Activated CD8-positive, alpha-beta memory T cell treated with anti-CD3 and anti-CD28 coated beads for 36 hours (primary cell): Measurements from ENCODE around the gene RAP1GAP. TPM values are rescaled to one million over a fixed set of nuclear protein-coding genes. Genes with fewer than 3 reads are reported as not detected.
"Not testable (repeated sequence)": the region's sequence is repeated elsewhere in the genome, so short reads cannot be mapped to it uniquely, and the experiment has no call there.

Experiments used
- CTCF ChIA-PET: fragments of 350-600 bp; sonication (Branson Sonifier 250); formaldehyde crosslinking; loops from one replicate; lab custom pipeline; 2021; ENCODE audit warnings: antibody characterized with exemption; lab: Charles Lee
- POLR2A ChIA-PET: fragments of 350-600 bp; sonication (Branson Sonifier 250); formaldehyde crosslinking; loops from one replicate; lab custom pipeline; 2021; ENCODE audit warnings: antibody characterized with exemption; lab: Charles Lee
- total RNA-seq, 2 experiments: library from RNA; stranded (reverse); gene quantifications; one replicate each; pipeline ENCODE4 v1.2.3, GENCODE V29; 2021

RAP1GAP gene
- total RNA-seq, 2 experiments from 2014 or later: 0.42 to 0.96 TPM

GRCh38 chr1:21681426-21681825 lies 12.3 kb upstream of the RAP1GAP start:
- ChIA-PET CTCF (no interaction called here), POLR2A (no interaction called here)

GRCh38 chr1:21680918-21681317 lies 11.8 kb upstream of the RAP1GAP start:
- ChIA-PET POLR2A (no interaction called here), CTCF (no interaction called here)

GRCh38 chr1:21680381-21680780 lies 11.2 kb upstream of the RAP1GAP start:
- POLR2A ChIA-PET: no interaction called here
- CTCF ChIA-PET: interaction anchor here (0.5 kb wide), 1 partner anchor 312 kb away, joined by 3 read pairs; no protein-coding TSS in a partner anchor

GRCh38 chr1:21677168-21677567 lies 8.0 kb upstream of the RAP1GAP start:
- POLR2A ChIA-PET: no interaction called here
- CTCF ChIA-PET: interaction anchor here (1.1 kb wide), 1 partner anchor 287 kb away, joined by 4 read pairs; no protein-coding TSS in a partner anchor

GRCh38 chr1:21674957-21675356 lies 5.8 kb upstream of the RAP1GAP start:
- POLR2A ChIA-PET: no interaction called here
- CTCF ChIA-PET: interaction anchor here (0.7 kb wide), 1 partner anchor 8 kb away, joined by 3 read pairs; no protein-coding TSS in a partner anchor

- POLR2A ChIA-PET: not testable (repeated sequence)
- CTCF ChIA-PET: interaction anchor here (1.3 kb wide), 1 partner anchor 11 kb away, joined by 3 read pairs; no protein-coding TSS in a partner anchor
Measured at GRCh38 chr1:21673853-21674252, 4.7 kb upstream of the RAP1GAP start.

DNA sequence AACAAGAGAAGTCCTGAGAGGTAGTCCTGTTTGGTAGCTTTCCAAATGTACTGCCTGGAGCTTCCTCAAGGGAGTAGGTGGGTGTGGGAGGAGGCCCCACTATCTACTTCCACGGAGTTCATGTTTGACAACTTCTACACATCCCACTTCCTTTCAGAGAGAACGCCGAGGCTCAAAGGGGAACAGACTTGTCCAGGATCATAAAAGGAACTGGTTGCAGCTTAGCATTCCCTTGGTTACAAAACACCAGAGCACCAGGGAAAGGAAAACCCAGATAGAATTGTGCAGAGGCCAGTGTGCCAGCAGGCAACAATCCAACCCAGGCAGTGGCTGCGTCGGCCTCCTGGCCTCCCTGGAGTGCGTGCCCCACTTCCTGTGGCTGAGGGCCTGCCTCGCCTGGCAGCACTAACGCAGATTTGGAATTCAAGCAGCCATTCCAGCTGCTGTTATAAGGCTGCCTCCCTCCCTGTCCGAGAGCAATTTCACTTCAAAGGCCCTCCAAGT lies 4.2 kb upstream of the RAP1GAP start:
- ChIA-PET POLR2A (interaction anchor here (0.6 kb wide), 1 partner anchor 747 kb away, joined by 9 read pairs; no protein-coding TSS in a partner anchor), CTCF (interaction anchor here (0.6 to 1.3 kb wide), 2 partner anchors 11 to 17 kb away, joined by 3 to 6 read pairs; no protein-coding TSS in a partner anchor)

DNA sequence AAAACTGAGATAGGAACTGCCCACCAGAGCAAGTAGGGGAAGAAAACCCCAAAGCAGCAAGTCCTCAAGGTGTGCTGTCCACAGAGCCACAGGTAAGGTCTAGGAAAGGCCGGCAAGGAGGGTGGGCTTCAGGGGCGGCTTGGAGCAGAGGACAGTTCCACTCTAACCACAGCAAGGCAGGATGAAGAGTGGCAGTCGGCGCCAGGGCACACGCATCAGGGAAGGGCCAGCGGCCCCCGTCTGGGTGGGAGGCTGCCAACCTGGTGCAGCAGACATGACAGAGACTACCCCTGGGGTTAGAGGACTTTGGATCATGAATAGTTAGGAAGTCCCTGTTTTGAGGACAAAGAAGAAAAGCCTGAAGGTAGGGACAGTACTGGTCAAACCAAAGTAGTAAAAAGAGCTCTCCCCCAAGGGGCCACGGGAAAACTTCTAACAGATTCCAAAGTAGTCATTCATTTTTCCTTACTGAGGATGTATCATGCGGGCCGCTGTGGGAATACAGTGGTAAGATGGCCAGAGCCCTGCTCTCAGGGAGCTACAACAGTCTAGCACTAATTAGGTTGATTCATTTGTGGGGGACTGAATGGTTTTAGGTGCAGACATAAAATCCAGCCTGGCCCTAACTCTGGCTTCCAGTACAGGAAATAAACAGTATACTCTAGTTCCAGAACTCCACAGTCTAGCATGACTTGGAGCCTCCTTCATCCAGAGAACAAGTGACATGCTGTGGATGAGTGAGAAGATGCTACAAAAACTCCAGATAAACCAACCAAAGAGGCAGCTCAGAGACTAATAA lies 3.5 kb upstream of the RAP1GAP start:
- CTCF ChIA-PET: interaction anchor here (0.6 kb wide), 1 partner anchor 18 kb away, joined by 6 read pairs; no protein-coding TSS in a partner anchor
- POLR2A ChIA-PET: interaction anchor here (0.6 kb wide), 1 partner anchor 746 kb away, joined by 9 read pairs; no protein-coding TSS in a partner anchor

GRCh38 chr1:21671915-21672314 lies 2.8 kb upstream of the RAP1GAP start:
- ChIA-PET CTCF (no interaction called here), POLR2A (no interaction called here)

GRCh38 chr1:21670956-21671902 lies 2.1 kb upstream of the RAP1GAP start:
- POLR2A ChIA-PET: no interaction called here
- CTCF ChIA-PET: no interaction called here

DNA sequence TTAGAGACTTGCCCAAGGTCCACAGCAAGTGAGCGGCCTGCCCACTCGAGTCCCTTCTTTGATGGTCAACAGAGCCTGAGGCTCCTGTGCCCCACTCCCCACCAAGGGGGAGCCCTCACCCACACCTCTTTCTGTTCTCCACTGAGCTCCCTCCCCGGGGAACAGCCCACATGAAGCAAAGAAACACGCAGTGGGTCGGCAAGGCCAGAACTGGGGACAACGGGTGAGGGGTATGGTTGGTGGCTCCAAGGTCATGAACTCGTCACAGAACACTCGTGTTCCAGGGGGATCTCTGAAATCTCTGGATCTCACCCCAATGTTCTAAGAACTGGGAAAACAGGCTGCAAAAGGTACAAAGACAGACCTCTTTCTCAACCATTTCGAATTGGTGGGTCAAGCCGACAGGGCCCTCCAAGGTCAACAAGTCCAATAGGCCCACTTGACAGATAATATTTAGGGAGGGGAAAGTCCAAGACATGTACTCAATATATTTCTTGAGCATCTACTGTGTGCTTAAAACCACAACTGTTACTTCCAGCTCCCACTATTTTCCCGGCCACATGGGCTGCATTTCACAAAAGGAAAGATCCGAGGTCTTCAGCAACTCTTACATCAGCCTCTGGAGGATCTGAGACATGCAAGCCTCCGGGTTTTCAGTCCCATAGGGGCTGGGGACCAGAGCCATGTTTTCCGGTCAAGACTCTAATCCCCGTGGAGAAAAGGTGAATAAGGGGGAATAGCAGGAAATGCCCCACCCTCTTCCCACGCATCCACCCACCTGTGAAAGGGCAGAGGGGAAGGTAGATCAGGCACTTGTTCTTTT lies 1.1 kb upstream of the RAP1GAP start:
- CTCF ChIA-PET: no interaction called here
- POLR2A ChIA-PET: no interaction called here

GRCh38 chr1:21668951-21669257 lies 253 bp downstream of the RAP1GAP start:
- ChIA-PET POLR2A (no interaction called here), CTCF (no interaction called here)

- ChIA-PET CTCF (no interaction called here), POLR2A (no interaction called here)
Measured at GRCh38 chr1:21668232-21668950, 766 bp downstream of the RAP1GAP start.

DNA sequence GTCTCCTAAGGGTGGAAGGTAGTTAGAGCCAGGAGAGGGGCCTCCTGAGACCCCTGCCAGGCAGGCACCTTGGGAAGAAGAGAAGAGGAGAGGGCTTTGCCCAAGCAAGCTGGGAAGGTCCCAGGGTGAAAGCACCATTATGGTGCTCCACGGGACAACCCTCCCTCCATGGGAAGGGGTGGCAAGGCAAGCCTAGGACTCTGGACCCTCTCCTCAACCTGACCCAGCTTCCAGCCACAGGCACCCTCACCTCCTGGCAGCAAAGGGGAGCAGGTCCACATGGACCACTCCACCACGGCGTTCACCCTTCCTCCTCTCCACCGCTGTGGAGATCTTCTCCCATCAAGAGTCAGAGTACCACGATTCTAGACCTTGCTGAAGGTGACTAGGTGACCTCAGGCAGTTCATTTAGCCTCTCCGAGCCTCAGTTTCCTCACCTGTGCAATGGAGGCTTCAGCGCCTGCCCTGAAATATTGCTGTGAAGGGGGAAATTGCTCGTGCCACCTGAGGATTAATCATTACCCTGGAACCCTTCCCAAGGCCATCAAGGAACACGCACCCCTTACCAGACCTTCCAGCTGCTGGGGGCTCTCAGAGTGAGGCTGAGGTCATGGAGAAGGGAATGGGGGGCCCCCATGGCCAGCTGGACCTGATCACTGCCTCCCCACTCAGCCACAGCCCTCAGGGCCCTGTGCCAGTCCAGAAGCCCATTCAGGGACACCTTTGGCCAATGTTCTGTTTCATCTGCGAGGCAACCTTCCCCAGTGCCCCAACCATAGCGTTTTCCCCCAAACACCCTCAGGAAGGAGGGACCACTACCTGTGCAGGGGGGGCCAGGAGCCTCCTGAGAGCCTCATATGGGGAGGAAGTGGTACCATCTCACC lies 1.6 kb downstream of the RAP1GAP start:
- CTCF ChIA-PET: no interaction called here
- POLR2A ChIA-PET: no interaction called here

DNA sequence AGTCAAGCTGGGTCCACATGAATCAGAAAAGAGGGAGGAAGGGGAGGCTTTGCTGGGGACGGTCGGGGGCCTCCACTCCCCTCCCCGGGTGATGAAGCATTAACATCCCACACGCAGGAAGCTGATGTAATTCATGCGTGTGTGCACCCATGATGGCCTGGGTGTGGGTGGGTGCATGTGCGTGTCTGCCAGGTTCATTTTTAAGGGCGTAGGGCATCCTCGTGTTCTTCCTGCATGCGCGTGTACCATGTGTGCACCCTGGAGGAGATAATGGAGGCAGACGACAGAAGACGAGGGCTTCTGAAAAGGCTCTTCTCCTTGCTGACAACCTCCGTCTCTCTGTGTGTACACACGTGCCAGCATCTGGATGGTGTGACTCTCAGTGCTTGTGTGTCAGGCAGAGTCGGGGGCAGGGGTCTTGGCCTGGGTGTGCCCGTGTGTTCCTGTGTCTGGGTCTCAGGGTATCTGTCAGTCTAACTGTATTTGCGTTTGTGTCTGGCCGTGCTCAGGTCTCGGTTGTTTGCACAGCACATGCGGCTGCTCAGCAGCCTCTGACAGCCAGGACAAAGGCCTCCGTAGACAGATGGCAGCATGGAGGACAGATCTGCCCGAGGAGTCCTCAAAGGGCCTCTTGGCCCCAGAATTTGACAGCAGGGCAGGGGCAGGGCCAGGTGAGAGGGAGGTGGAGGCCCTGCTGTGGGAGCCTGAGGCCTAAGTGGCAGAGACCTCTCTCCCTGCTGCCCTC lies 2.4 kb downstream of the RAP1GAP start:
- ChIA-PET POLR2A (no interaction called here), CTCF (no interaction called here)

DNA sequence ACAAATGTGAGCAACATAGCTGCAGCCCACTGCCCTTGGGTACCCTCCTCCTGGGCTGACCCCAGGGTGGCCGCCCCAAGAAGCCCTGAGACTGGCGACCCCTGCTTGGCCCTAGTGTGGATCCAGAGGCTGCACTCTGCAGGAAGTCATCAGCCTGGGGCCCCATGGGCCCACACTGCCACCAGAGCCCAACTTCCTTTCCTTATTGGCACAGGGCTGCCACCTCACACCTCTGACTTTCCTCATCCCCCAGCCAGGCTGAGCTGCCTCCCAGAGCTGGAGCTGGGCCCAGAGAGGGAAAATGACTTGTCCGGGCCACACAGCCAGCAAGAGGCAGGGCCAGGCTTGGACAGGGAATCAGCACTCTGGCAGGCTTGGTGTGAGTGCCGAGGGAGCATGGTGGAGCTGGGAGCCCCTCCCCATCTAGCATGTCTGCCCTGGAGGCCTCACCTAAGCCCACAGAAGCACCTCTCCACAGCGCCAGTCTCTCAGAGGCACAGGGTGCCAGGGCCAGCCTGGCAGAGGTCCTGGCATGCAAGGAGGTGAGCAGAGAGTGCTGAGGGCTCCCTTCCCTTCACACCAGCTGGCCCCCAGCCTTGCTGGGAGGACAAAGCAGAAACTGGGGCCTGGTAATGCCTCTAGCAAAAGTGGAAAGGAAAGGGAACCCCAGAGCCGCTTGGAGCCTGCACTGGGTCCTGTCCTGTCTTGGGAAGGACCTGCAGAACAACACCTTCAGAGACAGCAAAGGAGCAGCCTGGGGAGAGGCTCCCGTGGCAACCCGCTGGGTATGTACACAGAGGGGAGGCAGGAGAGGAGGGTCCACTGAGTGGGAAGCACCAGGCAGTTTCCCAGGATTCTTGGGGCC lies 3.2 kb downstream of the RAP1GAP start:
- ChIA-PET POLR2A (no interaction called here), CTCF (no interaction called here)
